DMS153 treated with DMSO at 0.1 percent for 48 hours (cell line): ENCODE data around the gene TSPAN5.

ENCODE experiments used
- DNase-seq: peaks from one replicate; lab custom pipeline; 2025; ENCODE audit not compliant: unreplicated experiment; lab: John Stamatoyannopoulos, UW

Gene TSPAN5

GRCh38 chr4:98646422-98646821 is 12.0 kb downstream of the TSPAN5 start:
- no peak for DNase-seq

DNA sequence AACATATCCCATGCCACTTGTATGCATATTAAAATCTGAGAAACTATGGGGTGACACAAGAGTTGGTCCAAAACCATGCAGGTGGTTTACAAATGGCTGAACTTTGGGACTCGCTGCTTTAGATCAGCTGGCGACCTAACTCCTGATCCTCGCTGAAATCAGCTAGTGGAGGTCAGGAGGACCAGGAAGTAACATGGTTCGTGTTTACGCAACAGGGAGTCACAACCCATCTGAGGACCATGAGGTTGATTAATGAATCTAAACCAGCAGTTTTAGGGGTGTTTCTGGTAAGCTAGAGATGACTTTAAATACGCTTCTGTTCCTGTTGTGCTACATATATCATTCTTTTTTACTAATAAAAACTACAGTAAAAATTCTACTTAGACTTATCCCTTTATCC is 12.9 kb downstream of the TSPAN5 start:
- DNase-seq, result no peak

GRCh38 chr4:98643755-98644154 is 14.7 kb downstream of the TSPAN5 start:
- no peak for DNase-seq

- no peak for DNase-seq
These were observed 15.4 kb downstream of the TSPAN5 start for GRCh38 chr4:98642991-98643426.

- no peak for DNase-seq
These were observed 16.3 kb downstream of the TSPAN5 start for GRCh38 chr4:98641906-98642668.

DNA sequence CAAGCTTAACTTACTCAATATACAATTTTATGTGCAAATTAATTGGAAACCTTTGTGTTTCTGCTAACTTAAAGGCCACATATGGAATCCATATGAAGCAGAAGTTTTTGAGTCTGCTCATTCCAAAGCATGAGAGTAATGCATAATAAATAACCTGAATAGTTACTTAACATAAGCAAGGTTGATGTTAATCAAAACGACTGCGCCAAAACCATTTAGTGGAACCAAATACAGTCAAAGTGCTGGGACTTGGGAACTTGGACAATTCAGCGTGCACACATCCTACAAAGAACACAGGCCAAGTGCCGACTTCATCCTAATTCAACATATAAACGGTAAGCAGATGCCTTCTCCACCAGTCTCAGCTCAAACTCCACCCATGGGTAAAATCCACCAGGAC is 17.0 kb downstream of the TSPAN5 start:
- DNase-seq, result no peak

DNA sequence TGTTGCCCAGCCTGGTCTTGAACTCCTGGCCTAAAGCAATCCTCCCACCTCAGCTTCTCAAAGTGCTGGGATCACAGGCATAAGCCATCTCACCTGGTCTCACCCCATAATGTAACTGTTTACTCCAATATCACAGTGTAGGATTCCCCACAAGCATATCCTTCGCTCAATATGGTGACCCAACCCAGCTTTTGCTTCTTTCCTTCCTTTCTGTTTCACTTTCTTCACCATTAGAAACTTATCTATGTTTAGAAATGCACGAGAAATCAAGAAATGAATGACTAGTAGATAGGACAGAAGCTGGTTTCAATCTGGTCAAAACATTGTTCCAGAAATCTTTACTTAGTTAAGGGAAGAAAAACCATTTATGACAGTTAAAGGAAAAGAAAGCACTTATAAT is 18.9 kb downstream of the TSPAN5 start:
- no peak for DNase-seq

GRCh38 chr4:98639108-98639507 is 19.3 kb downstream of the TSPAN5 start:
- DNase-seq, result no peak

DNA sequence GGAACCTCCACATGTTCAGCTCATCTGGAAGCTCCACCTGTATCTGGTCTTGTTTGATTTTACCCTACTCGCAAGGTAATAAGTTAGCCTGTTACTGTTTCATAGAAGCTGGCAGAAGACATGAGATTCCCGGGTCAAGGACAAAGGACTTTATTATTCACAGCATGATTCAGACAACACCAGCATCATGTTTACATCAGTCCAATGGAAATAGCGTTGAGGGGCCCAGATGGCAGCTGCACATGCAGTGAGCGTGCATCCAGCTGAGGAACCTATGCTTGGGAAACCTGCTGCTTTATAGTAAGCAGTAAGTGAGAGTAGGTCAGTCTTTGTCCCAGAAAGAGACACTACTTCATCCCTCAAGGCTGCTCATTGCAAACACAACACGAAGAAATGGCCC is 19.8 kb downstream of the TSPAN5 start:
- no peak for DNase-seq

- no peak for DNase-seq
These were observed 24.4 kb downstream of the TSPAN5 start for GRCh38 chr4:98634061-98634460.

DNA sequence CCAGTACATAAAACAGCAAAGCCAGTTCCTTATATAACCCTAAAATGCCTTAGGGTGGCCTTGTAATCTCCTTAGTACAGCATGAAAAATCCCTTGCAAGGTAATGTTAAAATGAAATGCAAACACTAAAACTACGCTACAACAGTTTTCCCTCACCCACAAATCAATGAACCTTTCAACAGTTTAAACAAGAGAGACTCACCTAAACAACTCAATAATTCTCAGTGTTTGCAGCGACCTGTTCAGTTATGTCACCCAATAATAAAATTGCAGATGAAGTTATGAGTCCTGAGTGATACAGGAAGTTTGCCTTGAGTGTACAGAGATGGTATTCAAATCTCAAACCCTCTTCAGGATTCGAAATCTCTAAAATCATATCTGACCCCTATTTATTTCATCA is 25.3 kb downstream of the TSPAN5 start:
- no peak for DNase-seq

DNA sequence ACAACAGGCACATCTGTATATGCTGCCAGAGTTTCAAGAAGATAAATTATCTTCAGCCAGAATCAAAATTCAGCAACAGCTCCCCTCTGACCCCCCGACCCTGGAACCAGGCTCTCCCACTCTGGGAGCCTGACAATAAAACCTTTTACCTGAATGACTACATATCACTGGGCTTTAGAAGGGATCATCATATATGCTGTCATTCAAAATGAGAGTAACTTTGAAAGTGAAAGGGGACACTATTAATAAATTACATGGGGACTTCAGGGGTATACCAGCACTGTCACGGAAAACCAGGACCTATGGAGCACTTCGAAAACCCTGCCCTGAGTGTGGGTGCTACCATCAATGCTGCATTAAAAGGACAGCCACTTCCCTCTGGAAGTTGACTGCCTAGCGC is 26.2 kb downstream of the TSPAN5 start:
- DNase-seq, result no peak

GRCh38 chr4:98631506-98631905 is 26.9 kb downstream of the TSPAN5 start:
- DNase-seq, result no peak

DNA sequence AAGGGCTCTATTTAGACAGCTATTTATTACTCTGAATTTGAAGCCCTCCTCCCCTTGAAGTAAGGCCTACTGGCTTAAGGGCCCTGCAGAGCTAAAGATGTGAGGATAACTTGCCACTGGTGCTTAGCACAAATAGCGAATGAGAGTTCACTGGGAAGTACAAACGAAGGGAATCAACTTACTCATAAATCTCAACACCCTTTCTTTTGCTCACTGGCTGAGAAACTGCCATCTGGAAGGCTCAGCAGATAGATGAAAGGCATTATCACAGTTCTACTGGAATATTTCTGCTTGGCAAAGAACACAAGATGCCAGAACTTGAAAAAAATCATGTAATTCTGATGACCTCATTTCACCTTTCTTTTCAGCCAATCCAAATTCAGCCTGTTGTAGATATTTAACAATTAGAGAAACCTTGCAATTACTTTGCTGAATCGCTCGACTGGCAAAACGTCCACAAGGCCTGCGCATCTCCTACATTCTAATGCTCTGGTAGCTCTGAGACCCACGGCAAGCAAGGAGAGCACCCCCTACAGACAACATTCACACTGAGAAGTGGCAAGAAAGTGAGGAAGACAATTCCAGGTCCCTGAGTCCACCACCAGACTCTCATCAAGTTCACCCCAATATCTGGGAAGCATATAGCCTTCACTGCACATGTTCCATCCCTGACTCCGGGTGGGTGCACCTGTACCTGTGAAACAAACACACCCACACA is 27.5 kb downstream of the TSPAN5 start:
- no peak for DNase-seq

DNA sequence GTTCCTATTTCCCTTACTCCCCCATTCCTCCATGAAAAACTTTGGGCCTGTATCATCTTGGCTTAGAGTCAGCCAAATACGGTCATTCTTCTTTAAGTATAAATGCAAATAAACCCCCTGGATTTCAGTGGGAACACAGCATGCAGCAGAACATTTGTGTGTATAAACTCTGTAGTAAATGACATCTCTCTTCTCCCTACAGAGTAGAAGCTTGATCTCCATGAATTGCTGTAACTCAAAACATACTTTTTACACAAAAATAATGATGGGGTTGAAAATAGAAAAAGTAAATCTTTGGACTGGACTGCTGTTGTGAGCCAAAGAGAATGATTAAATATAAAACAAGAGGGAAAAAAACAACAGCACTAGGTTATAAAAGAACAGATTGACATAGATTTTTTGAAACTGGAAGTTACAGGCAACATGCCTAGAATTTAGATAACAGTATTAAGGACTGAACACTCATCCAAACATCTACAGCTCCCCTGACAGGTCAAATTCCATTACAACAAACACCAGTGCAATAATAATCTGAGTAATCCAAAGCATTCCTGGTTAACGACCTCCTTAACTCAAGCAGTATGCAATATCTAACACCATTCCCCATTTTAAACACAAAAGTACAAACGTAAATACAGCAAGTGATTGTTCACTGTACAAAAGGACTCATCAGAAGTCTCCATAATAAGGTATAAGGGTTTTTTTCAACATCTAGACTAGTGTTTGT is 30.7 kb downstream of the TSPAN5 start:
- DNase-seq, result no peak

GRCh38 chr4:98626350-98626749 is 32.1 kb downstream of the TSPAN5 start:
- no peak for DNase-seq

DNA sequence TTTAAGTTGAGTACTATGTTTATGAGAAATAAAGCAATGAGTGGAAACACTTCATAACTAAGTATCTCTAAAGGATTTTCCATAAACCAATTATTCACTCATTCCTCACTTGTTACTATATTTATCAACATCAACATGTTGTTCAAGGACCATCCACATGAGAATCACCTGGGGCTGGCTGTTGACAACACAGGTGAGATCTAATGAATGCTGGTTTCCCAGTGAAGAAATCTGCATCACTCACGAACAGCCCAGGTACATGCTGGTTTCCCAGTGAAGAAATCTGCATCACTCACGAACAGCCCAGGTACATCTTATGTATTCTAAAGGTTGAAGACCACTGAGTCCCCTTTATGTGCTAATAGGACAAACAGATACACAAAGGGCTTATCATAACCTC is 32.5 kb downstream of the TSPAN5 start:
- DNase-seq, result no peak

DNA sequence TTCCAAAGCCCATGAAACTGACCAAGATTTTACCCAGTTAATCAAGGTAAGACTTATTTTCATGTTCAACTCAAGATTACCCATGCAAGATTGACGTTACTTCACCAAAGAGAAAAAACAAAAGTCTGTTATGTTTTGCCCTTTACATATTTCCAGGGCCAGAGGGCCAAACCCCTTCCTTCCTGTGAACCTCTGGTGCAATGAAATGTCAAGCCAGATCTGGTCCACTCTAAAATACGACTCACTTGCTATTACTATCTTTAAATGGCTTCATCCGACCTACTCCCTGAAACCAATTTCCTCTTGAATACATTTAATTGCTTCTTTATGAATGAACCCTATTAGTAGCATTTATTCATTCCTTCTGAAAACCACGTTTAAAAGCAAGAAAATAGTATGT is 33.0 kb downstream of the TSPAN5 start:
- DNase-seq, result no peak

DNA sequence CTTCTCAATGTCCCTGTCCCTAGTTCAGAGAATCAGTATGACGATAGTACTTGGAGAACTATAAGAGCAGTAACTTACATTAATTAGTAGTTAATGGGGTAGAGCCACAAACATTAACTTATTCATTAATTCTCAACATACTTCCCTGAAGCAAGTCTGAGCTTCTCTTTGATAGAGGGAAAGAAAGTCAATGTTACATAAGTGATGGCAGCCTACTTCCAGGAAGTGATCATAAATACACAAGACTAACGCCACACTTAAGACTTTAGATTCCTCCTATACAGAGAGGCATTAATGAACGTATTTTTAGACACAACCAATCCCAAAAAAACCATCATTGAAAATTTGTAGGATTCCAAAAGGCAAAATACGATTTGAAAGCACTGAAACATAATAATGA is 33.8 kb downstream of the TSPAN5 start:
- DNase-seq, result no peak

DNA sequence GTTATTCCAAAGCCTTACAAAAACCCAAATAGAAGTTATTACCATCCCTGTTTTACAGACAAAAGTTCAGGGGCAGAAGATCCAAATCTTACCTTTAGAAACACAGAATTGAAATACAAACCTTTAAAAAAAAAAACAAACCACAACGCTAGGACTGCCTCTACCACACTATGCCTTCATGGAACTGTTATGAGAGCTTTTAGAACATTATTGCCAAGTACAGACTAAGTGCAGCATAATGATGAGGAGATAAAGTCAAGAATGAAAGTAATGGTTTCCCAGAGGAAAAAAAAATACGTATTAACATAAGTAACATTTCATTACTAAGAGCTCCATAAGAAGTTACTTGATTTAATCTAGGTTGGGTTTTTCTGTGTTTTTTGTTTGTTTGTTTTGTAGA is 34.3 kb downstream of the TSPAN5 start:
- no peak for DNase-seq

DNA sequence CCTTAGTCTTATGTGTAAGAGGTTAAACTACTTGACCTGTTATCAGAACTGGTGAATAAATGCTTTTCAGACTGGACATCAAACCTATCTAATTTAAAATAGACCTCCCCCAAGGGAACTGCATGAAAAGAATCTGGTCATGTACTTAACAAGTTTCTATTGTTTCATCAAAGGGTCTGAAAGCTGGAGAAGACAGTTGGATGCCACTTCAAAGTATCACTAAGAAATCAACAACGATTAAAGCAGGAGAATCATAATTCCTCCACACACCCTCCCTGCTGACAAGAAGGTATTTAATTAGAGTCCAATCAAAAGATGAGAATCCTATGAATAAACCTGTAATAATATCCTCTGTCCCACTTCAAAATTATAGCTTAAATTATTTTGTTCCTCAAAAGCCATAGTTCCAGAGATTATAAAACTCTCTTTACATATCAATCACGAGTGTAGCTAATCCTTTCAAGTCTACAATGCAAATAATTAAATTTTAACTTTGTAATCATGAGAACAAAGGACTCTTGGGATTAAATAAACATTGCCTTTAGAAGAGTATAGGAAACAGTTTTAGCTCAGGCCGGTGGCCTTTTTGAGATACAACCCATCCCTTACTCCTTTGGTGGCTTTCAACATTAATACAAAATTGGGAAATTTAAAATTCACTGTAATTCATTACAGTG is 35.1 kb downstream of the TSPAN5 start:
- no peak for DNase-seq
